ENCODE data around the gene GCLM.

GRCh38 chr1:93906480-93906879 is 2.8 kb downstream of the GCLM start:
- TF ChIP-seq, protein P1, sequence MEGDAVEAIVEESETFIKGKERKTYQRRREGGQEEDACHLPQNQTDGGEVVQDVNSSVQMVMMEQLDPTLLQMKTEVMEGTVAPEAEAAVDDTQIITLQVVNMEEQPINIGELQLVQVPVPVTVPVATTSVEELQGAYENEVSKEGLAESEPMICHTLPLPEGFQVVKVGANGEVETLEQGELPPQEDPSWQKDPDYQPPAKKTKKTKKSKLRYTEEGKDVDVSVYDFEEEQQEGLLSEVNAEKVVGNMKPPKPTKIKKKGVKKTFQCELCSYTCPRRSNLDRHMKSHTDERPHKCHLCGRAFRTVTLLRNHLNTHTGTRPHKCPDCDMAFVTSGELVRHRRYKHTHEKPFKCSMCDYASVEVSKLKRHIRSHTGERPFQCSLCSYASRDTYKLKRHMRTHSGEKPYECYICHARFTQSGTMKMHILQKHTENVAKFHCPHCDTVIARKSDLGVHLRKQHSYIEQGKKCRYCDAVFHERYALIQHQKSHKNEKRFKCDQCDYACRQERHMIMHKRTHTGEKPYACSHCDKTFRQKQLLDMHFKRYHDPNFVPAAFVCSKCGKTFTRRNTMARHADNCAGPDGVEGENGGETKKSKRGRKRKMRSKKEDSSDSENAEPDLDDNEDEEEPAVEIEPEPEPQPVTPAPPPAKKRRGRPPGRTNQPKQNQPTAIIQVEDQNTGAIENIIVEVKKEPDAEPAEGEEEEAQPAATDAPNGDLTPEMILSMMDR (conservative IDR thresholded peaks at IDR 0.05; ENCODE audit: low read depth, low read length): no peak
- TF ChIP-seq EZH2 (IDR thresholded peaks at IDR 0.05; ENCODE audit: borderline replicate concordance, low read depth, low read length, poor library complexity, severe bottlenecking): no peak
